Measurements from ENCODE around the gene GRAMD2B. TPM values are rescaled to one million over a fixed set of nuclear protein-coding genes. Genes with fewer than 3 reads are reported as not detected.
"Not testable (repeated sequence)": the region's sequence is repeated elsewhere in the genome, so short reads cannot be mapped to it uniquely, and the experiment has no call there.

GRAMD2B gene, protein sequence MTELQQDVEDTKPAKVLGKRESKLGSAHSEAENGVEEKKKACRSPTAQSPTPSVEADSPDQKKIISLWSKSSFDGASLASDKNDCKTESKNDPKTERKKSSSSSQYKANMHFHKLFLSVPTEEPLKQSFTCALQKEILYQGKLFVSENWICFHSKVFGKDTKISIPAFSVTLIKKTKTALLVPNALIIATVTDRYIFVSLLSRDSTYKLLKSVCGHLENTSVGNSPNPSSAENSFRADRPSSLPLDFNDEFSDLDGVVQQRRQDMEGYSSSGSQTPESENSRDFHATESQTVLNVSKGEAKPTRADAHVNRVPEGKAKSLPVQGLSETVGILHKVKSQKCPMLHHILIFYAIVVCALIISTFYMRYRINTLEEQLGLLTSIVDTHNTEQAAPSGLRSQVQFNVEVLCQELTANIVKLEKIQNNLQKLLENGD
- total RNA-seq, result 10.7 TPM
- long read RNA-seq, transcript GRAMD2B-201 (14 exons, 3,175 nt), result major isoform, 18 of 39 reads
- long read RNA-seq, partial matches to known transcripts, result 3 of 39 reads
- long read RNA-seq, other reads (novel, unspliced or antisense), result 18 of 39 reads

DNA sequence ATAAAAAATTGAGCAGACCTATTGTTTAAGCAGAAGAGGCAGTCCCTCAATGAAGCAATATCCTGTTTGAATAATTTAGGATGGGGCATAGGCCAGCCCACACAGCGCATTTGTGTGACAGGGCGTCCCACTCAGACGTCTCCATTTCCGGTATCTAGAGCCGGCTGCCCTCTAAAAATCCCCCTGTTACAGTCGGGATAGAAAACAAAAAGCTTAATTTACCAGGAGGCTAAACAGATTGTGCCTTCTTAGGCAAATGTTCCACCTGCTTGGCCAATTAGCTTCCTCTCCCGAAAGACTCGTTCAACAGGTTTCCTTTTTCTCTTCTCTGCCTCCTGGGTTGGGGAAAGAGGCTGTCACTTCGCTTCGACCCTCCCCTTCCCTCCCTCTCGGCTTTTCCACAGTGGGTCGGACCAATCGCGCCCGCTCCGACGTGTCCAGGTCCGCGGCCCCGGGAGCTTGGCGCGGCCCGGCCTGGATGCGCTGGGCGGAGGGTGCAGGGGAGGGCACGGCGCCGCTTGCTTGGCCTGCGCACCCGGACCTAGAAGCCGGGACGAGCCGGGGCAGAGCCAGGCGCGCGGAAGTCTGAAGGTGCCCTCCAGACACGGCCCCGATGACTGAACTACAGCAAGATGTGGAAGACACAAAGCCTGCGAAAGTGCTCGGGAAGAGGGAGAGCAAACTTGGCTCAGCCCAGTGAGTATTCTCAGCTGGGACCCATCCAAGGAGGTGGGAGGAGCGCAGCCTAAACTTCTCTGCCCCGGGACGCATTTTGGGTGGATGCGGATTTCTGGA is at the start of gene GRAMD2B:
TSS of gene GRAMD2B (plus strand) at position 416 of the 795 bp plus-strand sequence. CDS start at position 614, 198 bp downstream.
- DNase-seq (ENCODE audit: low spot score), result peak; percentile 94

DNA sequence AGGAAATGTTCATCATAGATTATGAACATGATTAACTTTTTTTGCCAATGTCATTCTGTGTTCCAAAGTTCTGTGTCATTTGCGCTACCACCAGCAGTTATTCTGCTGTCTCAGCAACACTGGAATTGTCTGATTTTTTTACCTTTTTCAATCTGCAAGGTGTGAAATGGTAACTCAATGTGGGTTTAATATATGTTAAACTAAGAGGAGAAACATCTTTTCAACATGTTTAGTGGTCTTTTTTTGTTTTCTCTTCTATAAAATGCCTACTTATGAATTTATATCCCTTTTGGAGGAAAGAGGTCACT is 49.1 kb upstream of the GRAMD2B start:
- no peak for DNase-seq (ENCODE audit: low spot score)

DNA sequence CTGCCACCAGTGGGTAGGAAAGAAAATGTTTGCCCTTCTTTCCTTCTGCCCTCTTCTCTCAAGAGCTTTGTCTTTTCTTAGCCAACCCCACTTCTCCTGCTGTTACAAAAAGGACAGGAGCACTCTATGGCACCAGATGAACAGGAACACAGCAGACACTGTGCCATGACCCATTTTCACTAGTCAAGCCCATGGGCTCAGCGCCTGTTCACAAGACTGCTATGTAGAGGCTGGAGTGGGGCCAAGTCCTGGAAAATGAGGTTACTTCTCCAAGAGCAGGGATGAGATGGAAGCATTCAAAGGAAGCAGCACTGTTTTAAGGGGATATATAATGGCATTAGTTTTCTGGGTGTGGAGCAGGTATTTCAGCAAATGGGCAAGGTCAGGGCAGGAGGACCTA is 46.8 kb upstream of the GRAMD2B start:
- no peak for DNase-seq (ENCODE audit: low spot score)

DNA sequence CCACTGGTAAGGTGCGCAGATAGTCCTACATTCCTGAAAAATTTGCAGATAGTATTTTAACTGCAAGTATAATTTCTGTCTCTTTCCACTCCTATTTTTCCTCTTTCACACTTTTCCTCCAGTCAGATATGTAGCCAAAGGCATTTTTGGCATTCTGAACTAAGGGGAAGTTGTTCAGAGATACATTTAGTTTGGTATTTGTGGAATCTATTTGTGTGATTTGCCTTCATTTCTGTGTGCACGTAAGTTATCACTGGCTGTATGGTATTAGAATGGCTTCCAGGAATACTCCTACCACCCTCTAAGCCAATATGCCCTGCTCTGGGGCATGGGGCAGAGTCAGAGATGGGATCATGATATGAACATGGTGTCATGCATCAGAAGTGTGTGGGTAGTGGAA is 45.8 kb upstream of the GRAMD2B start:
- DNase-seq (ENCODE audit: low spot score), result no peak

DNA sequence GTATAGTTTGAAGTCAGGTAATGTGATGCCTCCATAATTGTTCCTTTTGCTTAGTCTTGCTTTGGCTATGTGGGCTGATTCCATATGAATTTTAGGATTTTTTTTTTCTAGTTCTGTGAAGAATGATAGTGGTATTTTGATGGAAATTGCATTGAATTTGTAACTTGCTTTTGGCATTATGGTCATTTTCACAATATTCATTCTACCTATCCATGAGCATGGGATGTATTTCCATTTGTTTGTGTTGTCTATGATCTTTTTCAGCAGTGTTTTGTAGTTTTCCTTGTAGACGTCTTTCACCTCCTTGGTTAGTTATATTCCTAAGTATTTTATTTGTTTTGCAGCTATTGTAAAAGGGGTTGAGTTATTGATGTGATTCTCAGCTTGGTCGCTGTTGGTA is 42.9 kb upstream of the GRAMD2B start:
- not testable (repeated sequence) for DNase-seq (ENCODE audit: low spot score)

DNA sequence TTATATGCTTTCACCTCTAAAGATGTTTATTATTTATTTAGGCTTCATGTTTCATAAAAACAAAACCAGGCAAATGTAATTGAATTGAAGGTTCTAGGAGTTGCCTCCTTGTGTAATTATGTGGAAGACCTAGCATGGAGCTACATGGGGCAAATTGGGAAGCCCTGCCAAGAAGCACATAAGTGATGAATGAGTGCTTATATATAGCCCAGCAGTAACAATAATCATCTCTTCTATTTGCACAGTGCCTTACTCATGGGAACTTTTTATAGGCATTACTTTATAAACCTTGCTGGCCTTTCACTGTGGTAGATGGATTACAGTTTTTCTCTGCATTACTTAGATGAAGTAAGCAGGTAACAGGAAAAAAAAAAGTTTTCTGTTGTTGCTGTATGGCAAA is 40.0 kb upstream of the GRAMD2B start:
- no peak for DNase-seq (ENCODE audit: low spot score)

DNA sequence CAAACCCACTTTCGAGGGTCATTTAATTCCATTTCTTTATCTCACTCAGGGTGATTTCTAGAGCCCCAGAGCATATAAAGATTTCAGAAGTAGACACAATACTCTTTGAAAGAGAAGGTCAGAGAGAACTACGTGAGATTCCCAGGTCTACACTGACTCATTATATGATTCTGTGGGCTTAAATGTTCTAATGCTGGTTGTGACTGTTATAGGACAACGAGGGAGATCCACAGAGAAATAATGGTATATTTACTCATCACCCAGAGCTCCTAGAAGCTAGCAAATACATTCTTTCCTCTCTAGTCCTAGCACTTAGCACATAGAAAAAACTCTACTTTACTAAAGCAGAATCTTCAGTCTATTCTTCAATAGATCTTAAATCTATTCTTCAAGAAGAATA is 39.4 kb upstream of the GRAMD2B start:
- DNase-seq (ENCODE audit: low spot score), result no peak

DNA sequence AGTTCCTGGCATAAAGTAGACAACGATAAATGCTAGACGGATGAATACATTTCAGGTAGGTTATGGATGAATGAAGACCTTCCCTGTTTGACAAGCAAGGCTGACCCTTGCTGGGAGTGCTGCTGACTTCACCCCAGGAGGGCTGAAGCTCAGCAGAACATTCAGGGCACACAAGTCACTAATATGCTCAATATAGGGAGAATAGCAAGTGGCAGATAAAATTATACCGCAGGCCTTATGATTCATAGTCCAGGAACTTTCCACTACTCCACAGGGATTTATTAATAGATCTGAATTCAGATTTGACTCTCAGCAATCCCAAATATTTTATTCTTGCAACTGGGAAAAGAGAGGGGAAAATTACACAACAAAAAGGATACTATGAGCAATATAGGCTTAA is 38.2 kb upstream of the GRAMD2B start:
- no peak for DNase-seq (ENCODE audit: low spot score)

DNA sequence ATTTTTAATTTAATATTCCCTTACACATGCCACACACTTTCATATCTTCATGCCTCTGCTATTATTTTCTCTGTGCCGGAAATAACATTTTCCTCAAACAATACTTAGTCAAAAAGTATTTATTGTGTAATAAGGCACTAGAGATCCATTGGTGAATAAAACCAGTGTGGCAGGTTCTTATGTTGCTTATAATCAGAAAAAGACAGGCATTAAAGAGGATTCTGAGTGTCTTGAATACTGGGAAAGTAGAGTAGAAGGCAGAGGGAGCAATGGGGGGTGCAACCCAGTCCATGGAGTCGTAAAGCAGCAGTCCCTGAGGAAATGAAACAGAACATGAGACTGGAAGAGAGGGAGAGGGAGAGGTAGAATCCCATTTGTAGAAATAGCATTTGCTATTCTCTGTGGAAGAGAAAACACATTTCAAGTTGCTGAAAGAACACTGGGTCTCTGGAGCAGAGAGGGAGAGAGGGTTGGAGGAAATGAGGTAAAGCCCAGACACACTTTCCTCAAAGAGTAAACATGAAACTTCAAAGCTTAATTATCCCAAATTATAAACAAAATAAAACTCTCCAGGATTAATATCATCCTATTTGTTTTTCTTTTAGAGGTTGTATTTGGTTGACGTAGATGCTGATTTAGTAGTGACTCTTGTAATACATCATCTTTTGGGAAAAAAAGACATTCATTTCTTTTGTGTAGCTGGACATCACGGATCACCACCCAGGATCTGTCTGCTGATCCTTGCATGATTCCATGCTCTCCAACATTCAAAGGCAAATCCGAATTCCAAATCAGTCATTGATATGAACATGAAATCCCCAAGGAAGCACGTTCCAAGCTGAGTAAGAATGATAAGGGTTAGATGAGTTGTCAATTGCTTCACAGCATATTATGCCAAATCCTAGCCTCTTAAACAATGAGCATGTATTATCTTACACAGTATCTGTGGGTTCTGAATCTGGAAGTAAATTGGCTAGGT is 37.4 kb upstream of the GRAMD2B start:
- no peak for DNase-seq (ENCODE audit: low spot score)

DNA sequence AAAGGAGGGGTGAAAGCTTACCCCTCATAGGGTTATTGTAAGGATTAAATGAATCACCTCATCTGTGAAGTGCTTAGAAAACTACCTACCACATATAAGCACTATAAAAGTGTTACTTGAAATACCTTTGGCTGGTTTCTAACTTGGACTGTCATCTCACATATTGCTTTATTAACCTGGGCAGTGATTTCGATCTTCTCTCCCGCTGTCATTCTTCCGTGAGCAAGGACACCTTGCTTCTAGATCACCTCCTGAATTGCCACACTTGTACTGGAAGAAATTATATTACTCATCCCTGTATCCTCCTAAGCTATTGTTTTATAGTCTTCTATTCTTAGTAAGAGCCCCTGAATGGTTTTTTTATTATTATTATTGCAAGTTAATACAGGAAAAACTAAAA is 34.0 kb upstream of the GRAMD2B start:
- no peak for DNase-seq (ENCODE audit: low spot score)

DNA sequence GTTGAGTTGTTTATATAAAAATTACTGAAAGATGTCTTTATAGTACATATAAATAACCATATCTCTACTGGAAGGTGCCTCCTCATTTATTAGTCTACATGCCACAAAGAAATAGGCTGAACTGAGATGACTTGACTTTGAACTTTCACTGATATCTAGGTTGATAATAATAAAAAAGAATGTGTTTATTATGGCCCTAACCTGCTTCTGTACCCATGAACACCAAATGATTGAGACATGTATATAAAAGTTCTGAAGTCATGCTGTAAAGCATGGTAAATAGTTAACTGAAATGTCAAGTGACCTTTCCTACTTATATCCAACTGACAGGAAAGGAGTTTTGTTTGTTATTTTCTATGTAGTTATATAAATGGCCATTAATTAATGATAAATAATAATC is 33.2 kb upstream of the GRAMD2B start:
- DNase-seq (ENCODE audit: low spot score), result no peak

DNA sequence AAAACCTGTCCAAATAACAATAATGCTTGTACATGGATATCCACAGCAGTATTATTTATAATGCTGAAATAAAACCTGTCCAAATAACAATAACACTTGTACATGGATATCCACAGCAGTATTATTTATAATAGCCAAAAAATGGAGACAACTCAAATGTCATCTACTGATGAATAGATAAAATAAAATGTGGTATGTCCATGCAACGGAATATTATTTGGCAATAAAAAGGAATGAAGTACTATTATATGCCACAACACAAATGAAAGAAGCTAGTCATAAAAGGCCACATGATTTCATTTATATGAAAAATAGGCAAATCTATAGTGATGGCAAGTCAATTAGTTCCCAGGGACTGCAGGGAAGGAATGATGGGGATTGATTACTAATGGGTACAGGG is 31.8 kb upstream of the GRAMD2B start:
- no peak for DNase-seq (ENCODE audit: low spot score)

DNA sequence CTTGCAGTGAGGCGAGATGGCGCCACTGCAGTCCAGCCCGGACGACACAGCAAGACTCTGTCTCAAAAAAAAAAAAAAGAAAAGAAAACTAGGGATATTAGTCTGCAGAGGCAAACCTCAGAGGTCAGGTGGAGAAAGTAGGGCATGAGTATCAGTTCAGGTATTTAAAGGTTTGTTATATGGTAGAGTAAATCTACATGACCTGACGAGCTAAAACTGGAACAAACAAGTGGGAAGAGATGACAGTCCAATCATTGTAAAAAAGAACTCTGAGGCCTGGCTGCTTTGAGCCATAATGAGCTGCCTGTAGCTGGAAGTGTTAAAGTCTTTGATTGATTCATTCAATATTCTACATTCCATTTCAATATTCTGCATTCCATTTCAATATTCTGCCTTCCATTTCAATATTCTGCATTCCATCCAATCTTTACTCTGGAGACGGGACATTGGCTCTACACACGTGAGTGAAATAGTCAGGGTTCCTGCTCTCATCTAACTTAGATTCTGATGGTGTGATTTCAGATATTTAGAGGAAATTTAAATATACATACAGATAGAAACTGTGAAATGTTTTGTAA is 28.9 kb upstream of the GRAMD2B start:
- no peak for DNase-seq (ENCODE audit: low spot score)

DNA sequence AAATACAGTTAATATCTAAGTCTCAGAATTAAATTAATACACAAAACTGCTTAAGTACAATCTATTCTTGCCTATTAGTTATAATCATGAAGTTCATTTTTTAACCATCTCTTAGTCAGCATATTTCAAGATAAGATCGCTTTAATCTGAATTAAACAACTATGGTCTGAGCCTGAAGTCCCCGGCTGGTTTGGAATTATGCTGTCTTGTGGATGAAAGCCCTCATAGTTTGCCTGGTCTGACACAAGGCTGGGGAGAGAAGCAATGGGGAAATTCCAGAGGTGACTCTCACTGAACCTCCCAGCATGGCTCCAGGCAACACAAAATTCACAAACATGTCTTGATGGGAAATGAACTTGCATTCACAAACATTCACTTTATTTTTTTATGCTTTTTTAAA is 28.0 kb upstream of the GRAMD2B start:
- no peak for DNase-seq (ENCODE audit: low spot score)

DNA sequence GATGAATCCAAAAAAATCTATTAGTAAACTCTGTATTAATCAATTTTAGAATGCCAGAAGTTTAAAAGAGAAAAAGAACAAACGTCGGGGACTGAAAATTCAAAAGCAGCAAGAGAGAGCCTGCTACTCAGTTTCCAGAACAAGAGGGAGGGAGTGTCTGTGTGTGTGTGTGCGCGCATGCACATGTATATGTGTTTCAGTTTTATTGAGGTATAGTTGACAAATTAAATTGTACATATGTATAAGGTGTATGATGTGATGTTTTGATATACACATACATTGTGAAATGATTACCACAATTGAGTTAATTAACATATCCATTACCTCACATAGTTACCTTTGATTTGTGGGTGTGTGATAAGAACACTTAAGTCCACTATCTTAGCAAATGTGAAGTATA is 27.6 kb upstream of the GRAMD2B start:
- DNase-seq (ENCODE audit: low spot score), result no peak

DNA sequence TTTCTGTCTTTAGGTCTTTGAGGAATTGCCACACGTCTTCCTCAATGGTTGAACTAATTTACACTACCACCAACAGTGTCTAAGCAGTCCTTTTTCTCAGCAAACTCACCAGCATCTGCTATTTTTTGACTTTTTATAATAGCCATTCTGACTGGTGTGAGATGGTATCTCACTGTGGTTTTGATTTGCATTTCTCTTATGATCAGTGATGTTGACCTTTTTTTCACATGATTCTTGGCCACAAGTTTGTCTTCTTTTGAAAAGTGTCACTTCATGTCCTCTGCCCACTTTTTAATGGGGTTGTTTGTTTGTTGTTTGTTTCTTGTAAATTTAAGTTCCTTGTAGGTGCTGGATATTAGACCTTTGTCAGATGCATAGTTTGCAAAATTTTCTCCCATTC is 26.5 kb upstream of the GRAMD2B start:
- not testable (repeated sequence) for DNase-seq (ENCODE audit: low spot score)

DNA sequence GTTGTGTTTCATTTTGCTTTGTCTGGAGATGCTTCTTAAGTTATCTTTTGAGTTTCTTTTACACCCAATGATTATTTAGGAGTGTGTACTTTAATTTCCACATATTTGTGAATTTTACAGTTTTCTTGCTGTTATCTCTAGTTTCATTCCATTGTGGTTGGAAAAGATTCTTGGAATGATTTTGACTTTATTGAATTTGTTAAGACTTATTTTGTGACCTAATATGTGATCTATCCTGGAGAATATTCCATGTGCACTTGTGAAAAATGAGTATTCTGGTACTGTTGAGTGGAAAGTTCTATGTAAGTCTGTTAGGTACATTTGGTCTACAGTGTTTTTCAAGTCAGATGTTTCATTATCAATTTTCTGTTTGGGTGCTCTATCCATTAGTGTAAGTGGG is 24.4 kb upstream of the GRAMD2B start:
- DNase-seq (ENCODE audit: low spot score), result no peak

DNA sequence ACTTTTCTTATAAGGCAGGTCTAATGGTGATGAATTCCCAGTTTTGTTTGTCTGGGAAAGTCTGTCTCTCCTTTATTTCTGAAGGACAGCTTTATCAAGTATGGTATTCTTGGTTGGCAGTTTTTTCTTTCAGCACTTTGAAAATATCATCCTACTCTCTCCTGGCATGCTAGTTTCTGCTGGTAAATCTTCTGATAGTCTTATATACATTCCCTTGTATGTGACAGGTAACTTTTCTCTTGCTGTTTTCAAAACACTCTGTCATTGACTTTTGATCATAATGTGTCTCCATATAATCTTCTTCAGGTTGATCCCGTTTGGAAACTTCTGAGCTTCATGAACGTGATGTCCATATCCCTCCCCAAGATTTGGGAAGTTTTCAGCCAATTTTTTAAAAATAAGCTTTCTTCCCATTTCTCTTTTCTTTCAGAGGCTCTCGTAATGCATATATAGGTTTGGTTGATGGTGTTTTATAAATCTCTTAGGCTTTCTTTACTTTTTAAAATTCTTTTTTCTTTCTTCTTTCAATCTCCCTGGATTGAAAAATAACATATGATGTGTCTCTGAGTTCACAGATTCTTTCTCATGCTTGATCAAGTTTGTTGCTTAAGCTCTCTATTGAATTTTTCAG is 22.5 kb upstream of the GRAMD2B start:
- no peak for DNase-seq (ENCODE audit: low spot score)

DNA sequence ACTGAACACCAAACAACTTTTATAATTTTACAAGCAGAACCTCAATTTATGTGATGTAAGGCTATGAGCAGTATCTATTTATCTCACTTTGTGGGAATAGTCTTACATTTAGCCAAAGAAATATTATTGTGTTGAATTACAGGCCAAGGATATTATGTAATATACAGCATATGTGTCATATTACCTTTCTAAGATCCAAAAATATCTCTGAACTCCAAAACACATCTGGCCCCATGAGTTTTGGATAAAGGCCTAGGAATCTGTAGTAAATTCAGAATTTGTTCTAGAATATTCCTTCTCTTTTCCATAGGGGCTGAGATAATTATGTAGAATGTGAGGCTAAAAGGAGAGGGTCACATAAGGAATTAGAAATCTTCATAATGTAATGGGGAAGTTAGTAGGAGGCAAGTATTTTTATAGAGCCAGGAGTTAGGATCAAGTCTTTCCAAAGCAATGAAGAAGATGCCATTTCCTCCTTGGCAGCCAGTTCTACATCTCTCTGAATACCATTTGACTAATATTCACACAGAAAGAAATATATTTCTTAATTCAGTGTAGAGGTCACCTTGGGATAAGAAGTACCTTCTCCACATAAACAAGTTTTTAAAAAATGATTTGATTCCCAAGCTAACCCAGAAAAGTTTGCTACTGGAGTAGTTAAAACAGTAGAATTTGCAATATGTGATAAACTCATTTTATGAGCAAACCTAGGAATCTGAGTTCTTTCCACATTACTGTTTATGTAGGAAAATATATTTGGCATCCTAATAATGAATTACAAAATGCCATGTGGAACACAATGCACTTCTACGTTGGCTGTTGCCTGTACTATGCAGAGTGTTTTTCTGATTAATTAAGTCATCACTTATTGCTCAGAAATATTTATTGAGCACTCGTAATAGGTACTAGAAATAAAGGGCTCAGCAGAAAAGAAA is 20.3 kb upstream of the GRAMD2B start:
- DNase-seq (ENCODE audit: low spot score), result no peak
